ENCODE results near the gene CEP85. TPM values are rescaled to one million over a fixed set of nuclear protein-coding genes. Genes with fewer than 3 reads are reported as not detected.

Gene CEP85
- total and polyA plus RNA-seq, 2 of the 13 experiments (the other 11 are each of a cell fraction or from before 2014, with no cell fraction given) = 16.1 to 26.7 TPM

- TF ChIP-seq CTCF (CRISPR knock-in tag; IDR thresholded peaks at IDR 0.05) (peak; percentile 84), STAG1 (CRISPR knock-in tag; IDR thresholded peaks at IDR 0.05) (peak; percentile 90), ZNF784 (CRISPR knock-in tag; IDR thresholded peaks at IDR 0.05; ENCODE audit: borderline replicate concordance) (0 out of 2 replicates have a peak, but pooled peaks have one; percentile 41)
- TF ChIP-seq, protein P1, sequence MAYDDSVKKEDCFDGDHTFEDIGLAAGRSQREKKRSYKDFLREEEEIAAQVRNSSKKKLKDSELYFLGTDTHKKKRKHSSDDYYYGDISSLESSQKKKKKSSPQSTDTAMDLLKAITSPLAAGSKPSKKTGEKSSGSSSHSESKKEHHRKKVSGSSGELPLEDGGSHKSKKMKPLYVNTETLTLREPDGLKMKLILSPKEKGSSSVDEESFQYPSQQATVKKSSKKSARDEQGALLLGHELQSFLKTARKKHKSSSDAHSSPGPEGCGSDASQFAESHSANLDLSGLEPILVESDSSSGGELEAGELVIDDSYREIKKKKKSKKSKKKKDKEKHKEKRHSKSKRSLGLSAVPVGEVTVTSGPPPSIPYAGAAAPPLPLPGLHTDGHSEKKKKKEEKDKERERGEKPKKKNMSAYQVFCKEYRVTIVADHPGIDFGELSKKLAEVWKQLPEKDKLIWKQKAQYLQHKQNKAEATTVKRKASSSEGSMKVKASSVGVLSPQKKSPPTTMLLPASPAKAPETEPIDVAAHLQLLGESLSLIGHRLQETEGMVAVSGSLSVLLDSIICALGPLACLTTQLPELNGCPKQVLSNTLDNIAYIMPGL (CRISPR knock-in tag; IDR thresholded peaks at IDR 0.05; ENCODE audit: borderline replicate concordance in 1 of 2, low read depth in 1 of 2) = 0 out of 4 replicates have a peak, but pooled peaks have one; percentile 19 to 24
These were observed 50.8 kb downstream of the CEP85 start (continued) for GRCh38 chr1:26284597-26285347.

Data from HepG2 (cell line).